HL-60 (cell line): ENCODE measurements around the gene PTPRR.

Experiments used
- DNase-seq, 2 experiments: peaks; one replicate each; pipeline ENCODE4 v3.0.0-alpha.2; 2010 to 2020; ENCODE audit warnings: low read depth in 1 of 2, low spot score in 1 of 2
- H3K27ac ChIP-seq: fragments of 250-450 bp; sonication (Bioruptor Pico); replicated peaks from 2 replicates; pipeline ENCODE4 v1.5.1; 2020; ENCODE audit warnings: mild to moderate bottlenecking, moderate library complexity
- H3K27me3 ChIP-seq: fragments of 250-450 bp; sonication (Bioruptor Pico); 2 replicates; pipeline ENCODE4 v1.5.1; 2021; ENCODE audit warnings: mild to moderate bottlenecking, moderate library complexity; ENCODE audit not compliant: insufficient read depth, poor library complexity, severe bottlenecking
- H3K4me3 ChIP-seq: replicated peaks from 2 replicates; pipeline ENCODE4 v1.5.1; 2011; ENCODE audit warnings: mild to moderate bottlenecking, control low read depth, low read length; ENCODE audit not compliant: insufficient read depth
- CTCF ChIP-seq: IDR thresholded peaks from one replicate; pipeline ENCODE4 v1.5.1; 2011; ENCODE audit warnings: low read length, control low read depth, inconsistent platforms; ENCODE audit not compliant: insufficient read depth
- GABPA ChIP-seq: IDR thresholded peaks from 2 replicates; pipeline ENCODE4 v1.6.1; 2012; ENCODE audit warnings: low read depth
- POLR2AphosphoS5 ChIP-seq: IDR thresholded peaks from 2 replicates; pipeline ENCODE4 v1.6.1; 2012; ENCODE audit warnings: low read depth
- REST ChIP-seq: IDR thresholded peaks from 2 replicates; pipeline ENCODE4 v1.6.1; 2012; ENCODE audit warnings: low read depth; ENCODE audit not compliant: insufficient replicate concordance
- SPI1 ChIP-seq: IDR thresholded peaks from 2 replicates; pipeline ENCODE4 v1.6.1; 2012; ENCODE audit warnings: low read depth, mild to moderate bottlenecking, borderline replicate concordance

PTPRR gene

GRCh38 chr12:70876952-70877351 lies 43.6 kb downstream of the PTPRR start:
- Histone ChIP-seq H3K4me3 (no peak overlapping the region), H3K27me3 (no peaks in the 10 kb centered on the region), H3K27ac (no peak overlapping the region)
- DNase-seq, result no peak
- TF ChIP-seq CTCF, result no peak
- TF ChIP-seq REST, result no peak

GRCh38 chr12:70875628-70876027 lies 44.9 kb downstream of the PTPRR start:
- Histone ChIP-seq H3K4me3 (no peak overlapping the region), H3K27ac (no peak overlapping the region), H3K27me3 (no peaks in the 10 kb centered on the region)
- DNase-seq, result no peak
- TF ChIP-seq CTCF (no peak), REST (no peak), POLR2AphosphoS5 (no peak), GABPA (no peak), SPI1 (peak; percentile 30)

GRCh38 chr12:70854881-70855568 lies 65.5 kb downstream of the PTPRR start:
- no peak overlapping the region for H3K4me3 ChIP-seq
- no peak overlapping the region for H3K27ac ChIP-seq
- H3K27me3 ChIP-seq, result no peaks in the 10 kb centered on the region
- no peak for TF ChIP-seq REST
- TF ChIP-seq SPI1, result no peak
- TF ChIP-seq CTCF, result no peak
- TF ChIP-seq GABPA, result no peak
- no peak for TF ChIP-seq POLR2AphosphoS5
- no peak for DNase-seq
